CD4-positive, alpha-beta T cell treated with Interleukin-4 for 4 hours (primary cell): ENCODE measurements around the gene LSR.

Experiments used
- DNase-seq: peaks from one replicate; pipeline ENCODE4 v3.0.0-alpha.2; 2020

The LSR gene

DNA sequence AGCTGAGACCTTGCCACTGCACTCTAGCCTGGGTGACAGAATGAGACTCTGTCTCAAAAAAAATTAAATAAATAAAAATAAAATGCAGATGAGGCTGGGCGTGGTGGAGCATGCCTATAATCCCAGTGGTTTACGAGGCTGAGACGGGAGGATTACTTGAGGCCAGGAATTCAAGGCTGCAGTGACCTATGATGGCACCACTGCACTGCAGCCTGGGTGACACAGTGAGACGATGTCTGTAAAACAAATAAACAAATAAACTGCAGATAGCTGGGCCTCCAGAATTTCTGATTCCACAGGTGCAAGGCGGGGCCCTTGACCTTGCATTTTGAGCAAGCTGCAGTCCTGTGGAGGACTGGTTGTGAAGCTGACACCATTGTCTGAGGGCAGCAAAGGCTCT, 40.1 kb downstream of the LSR start:
- no peak for DNase-seq

DNA sequence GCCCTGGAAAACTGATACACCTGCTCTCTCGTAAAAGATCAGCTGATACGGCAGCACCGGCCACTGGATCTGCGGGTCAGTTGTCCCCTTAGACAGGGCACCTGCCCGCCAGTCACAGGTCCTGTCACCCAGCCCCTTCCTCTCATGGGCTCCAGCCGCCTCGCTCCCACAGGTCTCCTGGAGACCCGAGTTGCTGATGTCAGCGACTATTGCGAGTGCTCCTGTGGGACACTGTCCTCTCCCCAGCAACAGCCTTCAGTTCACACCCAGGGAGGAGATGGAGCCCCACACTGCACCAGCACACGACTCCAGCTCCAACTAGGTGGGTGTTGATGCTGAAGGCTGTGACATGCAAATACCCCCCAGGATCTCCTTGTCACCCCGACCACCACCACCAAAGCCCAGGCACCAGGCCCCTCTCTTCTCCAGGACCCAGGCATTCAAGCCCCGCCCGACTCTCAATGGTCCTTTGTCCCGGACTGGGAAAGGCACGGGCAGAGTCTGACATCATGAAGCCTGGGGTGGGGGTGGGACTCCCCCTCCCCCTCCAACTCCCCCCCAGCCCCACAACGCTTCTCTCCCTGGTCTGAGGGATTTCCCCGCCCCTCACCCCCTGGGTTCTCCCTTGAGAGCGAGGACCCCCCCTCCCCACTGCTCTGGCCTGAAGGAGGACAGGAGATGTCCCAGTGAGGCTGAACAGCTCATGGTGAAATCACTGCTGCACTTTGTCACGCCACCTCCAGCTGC, 41.8 kb downstream of the LSR start:
- no peak for DNase-seq

DNA sequence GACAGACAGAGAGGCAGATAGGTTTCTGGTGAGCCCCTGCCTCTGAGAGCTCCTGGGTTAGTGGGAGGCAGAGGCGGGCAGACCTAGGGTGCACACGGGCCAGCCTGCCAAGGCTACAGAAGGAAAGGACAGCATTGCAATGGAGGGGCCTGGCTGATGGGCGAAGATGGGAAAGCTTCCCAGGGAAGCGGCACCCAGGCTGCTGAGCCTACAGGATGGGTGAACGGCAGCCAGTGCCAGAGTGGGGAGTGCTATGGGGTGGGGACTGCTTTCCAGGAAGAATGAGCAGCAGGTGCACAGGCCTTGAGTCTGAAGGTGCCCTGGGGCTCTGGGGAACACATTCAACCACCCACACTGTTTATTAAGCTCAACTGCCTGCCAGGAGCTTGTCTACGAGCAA, 42.5 kb downstream of the LSR start:
- no peak for DNase-seq

DNA sequence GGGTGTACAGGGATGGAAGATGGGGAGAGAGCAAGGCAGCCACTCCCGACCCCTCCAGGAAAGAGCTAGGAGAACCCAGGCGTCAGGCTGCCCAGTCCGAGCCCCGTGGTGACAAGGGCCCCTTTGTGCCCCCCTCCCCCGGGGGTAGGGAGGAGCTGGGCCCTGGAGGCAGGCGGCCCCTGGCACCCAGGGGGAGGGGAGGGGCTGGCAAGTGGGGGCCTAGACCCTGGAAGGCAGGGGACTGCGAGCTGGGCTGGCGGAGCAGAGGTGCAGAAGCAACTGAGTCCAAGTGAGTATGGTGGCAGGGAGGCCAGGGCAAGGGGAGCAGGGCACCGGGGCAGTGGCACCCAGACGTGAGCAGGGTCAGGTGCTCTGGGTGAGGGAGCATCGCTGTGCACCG, 43.1 kb downstream of the LSR start, which contains the start of gene MAG:
TSS of gene MAG (plus strand) at position 246 of the 400 bp plus-strand sequence. CDS start 3,248 bp downstream, outside the sequence.
- no peak for DNase-seq

DNA sequence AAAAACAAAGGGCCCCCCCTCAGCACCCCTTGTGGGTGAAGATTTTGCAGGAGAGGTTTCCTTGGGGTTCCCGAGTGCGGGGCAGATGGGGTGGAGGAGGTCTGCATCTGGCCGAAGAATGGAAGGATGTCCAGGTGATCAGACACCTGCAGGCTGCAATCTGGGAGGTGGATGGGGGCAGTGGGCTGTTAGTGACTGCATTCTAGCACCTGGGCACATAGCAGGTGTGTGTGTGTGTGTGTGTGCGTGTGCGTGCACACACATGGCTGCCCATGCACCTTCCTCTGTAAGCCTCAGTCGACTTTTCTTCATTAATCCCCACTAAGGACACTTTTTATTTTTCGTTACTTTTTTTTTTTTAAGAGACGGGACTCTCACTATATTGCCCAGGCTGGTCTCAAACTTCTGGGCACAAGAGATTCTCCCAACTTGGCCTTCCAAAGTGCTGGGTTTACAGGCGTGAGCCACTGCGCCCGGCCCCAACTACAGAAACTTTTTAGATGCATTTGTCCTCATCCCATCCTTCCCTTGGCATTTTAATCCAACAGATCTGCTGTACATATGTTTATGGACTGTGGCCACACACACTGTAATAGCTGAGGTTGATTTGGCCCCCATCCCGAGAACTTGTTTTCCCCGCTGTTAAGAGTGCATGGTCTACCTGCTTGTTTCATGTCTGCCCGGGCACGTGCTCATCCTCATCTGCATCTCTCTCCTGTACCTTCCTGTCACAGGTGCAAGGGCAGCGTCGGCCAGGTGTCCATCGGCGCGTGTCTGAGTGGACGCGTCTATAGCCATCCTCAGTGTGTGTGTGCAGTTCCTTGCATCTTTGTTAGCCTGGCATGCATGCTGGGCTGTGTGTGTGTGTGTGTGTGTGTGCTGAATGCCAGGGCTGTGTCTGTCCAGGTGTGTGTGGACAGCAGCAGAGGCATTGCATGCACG, 43.9 kb downstream of the LSR start:
- no peak for DNase-seq

DNA sequence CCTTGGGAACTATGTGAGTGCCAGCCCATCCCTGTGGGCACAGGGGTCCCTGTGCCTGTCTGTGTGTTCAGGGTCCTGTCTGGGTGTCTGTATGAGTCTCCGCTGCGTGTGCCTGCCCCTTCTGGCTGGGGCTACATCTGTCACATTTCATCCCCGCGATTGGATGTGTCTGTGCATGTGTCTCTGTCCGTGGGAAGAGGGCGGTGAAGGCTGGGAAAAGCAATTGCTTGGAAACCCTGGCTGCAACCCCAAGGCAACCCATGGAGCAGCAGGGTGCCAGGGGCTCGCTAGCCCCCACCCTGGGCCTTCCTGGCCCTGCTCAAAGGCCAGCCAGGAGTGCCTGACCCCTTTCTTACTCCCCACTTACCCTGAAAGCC, 44.5 kb downstream of the LSR start:
- DNase-seq, result no peak

DNA sequence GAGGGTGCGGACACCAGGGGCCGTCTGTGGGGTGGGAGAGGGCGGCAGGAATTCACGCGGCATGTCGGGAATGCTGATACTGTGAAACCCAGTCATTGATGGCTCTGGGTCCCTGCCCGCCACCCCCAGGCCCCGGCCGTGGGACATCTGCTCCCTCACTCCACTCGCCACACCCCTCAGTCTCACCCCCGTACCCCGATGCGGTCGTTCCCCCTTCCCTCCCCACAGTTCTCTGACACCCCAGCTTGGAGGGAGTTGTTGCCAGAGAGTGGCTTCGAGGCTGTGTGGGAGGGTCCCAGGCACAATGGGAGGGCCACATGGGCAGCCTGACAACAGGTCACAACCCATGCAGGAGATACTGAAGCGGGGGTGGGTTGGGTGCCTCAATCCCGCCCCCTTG, 45.0 kb downstream of the LSR start:
- no peak for DNase-seq

DNA sequence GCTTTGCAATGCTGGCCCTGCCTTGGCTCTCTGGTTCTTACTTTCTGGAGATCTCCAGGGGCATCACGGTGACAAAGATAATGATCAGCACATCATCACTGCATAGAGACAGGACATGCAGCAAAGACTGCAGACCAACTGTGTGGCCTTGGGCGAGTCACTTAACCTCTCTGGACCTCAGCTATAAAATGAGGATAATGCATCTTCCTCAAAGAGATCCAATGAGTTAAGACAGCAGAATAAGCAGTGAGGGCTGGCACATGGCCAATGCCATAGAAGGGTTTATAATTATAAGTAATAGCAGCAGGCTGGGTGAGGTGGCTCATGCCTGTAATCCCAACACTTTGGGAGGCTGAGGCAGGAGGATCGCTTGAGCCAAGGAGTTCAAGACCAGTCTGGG, 45.5 kb downstream of the LSR start:
- no peak for DNase-seq

DNA sequence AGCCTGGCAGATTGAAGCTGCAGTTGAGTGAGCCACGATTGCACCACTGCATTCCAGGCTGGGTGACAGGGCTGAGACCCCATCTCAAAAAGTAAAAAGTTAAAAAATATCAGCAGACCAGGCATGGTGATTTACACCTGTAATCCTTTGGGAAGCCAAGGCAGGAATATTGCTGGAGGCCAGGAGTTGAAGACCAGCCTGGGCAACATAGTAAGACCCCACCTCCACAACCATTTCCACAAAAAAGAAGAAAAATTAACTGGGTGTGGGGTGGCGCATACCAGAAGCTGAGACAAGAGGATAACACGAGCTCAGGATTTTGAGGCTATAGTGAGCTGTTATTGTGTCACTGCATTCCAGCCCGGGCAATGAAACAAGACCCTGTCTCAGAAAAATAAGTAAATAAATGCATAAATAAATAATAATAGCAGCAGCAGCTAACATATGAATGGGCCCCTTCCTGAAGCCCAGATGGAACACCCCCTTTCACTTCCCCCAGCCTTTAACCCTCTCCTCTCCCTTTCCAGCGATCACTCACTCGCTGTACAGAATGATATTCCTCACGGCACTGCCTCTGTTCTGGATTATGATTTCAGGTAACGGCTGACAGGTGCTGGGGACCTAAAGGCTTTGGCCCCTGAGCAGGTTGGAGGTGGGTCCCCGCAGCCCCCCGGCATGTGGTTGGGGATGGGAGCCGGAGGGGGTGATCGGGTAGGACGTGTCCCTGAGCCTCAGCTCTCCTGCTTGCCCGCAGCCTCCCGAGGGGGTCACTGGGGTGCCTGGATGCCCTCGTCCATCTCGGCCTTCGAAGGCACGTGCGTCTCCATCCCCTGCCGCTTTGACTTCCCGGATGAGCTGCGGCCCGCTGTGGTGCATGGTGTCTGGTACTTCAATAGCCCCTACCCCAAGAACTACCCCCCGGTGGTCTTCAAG, 46.3 kb downstream of the LSR start:
- no peak for DNase-seq

DNA sequence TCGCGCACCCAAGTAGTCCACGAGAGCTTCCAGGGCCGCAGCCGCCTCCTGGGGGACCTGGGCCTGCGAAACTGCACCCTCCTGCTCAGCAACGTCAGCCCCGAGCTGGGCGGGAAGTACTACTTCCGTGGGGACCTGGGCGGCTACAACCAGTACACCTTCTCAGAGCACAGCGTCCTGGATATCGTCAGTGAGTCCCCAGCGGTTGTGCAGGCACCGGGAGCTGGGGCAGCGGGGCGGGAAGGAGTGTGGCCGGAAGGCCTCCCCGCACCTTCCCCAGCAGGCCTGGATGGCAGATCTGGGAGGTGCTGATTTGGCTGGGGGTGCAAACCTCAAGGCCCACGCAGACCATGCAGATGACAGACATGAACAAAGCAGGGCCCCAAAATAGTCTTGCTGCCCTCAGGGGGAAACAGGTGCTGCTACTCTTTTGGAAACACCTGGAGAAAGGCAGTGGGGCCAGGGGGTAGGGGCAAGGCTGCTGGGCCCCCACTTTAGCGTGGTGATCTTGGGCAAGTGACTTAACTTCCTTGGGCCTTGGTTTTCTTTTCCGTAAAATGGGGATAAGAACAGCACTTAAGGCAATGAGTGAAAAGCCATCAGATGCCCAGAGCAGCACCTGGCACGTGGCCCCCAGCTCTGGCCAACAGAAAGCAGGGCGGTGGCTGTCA, 47.1 kb downstream of the LSR start:
- DNase-seq, result peak; percentile 15

DNA sequence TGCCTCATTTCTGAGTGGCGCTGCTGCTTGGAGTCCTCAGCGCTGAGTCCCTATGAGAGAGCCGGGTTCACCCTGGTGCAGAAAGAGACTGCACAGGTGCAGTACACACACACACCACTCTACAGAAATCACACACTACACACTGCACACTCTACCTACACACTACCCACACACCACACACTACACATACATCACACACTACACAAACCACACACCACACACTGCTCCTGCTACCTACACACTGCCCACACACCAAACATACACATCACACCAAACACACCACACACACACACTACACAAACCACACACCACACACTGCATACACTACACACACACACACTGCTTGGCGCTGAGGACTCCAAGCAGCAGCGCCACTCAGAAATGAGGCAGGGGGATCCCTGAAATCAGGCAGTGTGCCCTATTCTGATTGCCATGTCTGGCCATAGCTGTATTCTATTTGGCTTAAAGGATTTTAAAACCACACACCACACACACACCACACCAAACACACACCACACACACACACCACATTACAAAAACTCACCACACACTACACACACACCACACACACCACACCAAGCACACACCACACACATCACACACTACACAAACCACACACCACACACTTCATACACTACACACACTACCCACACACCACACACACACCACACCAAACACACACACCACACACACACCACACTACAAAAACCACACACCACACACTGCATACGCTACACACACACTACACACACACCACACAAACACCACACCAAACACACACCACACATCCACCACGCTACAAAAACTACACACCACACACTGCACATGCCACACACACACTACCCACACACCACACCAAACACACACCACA, 48.1 kb downstream of the LSR start:
- DNase-seq, result no peak

DNA sequence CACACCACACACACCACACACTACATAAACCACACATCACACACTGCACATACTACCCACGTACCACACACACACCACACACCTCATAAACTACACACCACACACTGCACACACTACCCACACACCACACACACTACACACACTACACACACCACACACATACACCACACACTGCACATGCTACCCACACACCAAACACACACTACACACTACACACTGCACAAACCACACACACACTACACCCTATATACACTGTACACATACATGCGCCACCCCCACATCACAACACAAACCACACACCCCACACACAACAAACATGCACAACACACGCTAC, 48.7 kb downstream of the LSR start:
- DNase-seq, result no peak

DNA sequence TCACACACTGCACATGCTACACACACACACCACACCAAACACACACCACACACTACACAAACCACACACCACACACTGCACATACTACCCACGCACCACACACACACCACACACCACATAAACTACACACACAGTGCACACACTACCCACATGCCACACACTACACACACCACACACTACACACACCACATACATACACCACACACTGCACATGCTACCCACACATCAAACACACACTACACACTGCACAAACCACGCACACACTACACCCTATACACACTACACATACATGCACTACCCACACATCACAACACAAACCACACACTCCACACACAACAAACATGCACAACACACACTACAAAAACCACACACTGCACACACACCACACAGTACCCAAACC, 49.1 kb downstream of the LSR start:
- no peak for DNase-seq

DNA sequence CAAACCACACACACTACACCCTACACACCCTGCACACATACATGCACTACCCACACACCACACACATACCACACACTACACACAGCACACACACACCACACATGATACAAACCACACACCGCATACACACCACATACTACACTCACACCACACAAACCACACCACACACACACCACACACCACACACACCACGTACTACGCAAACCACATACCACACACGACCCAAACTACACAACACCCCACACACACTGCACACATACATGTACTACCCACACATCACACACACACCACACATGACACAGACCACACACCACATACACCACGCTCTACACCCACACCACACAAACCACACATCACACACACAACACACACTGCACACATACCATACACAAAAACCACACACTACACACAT, 49.8 kb downstream of the LSR start:
- DNase-seq, result no peak

DNA sequence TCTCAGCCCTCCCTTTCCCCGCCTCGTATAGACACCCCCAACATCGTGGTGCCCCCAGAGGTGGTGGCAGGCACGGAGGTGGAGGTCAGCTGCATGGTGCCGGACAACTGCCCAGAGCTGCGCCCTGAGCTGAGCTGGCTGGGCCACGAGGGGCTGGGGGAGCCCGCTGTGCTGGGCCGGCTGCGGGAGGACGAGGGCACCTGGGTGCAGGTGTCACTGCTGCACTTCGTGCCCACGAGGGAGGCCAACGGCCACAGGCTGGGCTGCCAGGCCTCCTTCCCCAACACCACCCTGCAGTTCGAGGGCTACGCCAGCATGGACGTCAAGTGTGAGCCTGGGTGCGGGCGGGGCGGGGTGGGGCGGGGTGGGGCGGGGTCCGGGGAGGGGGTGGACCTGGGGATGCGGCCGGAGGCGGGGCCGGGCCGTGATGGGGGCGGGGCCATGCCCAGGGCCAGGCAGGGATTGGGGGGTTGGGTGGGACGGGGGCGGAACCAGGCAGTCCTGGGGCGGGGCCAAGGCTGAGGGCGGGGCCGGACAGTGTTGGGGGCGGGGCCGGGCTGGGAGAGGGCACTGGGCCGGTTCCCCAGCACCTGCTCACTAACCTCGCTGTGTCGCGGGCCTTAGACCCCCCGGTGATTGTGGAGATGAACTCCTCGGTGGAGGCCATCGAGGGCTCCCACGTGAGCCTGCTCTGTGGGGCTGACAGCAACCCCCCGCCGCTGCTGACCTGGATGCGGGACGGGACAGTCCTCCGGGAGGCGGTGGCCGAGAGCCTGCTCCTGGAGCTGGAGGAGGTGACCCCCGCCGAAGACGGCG, 50.9 kb downstream of the LSR start:
- DNase-seq, result no peak

DNA sequence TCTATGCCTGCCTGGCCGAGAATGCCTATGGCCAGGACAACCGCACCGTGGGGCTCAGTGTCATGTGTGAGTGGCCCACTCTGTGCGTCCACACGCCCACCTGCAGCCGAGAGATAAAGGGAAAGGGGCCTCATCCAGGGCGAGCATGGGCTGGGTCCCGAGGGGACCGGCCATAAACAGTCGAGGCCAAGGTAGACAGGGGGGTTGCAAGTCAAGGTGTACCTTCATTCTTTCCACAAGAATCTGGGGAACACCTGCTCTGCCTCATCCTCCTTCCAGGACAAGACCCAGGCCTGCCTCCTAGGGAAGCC, 51.5 kb downstream of the LSR start:
- DNase-seq, result no peak

DNA sequence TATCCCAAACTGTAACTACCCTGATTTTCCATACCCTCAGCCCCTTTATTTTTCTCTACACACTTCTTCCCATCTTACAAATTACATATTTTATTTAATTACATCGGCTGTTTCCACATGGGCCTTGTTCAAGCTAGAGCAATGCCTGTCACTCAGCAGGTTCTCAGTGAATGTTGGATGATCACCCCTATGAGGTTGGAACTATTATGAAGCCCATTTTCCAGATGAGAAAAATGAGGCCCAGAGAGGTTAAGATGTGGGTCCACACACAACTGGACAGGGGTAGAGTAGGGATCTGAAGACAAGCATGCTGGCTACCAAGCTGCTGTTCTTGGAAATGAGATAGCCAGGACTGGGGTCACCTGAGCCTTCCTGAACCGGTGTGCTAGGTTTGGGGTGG, 53.2 kb downstream of the LSR start:
- no peak for DNase-seq

DNA sequence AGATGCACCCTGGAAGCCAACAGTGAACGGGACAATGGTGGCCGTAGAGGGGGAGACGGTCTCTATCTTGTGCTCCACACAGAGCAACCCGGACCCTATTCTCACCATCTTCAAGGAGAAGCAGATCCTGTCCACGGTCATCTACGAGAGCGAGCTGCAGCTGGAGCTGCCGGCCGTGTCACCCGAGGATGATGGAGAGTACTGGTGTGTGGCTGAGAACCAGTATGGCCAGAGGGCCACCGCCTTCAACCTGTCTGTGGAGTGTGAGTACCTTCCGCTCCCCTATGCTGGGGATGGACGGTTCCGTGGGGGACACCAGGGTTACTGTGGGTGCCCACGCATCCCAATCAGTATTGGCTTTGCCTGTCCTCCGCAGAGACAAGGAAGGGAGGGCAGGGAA, 53.6 kb downstream of the LSR start:
- DNase-seq, result no peak

DNA sequence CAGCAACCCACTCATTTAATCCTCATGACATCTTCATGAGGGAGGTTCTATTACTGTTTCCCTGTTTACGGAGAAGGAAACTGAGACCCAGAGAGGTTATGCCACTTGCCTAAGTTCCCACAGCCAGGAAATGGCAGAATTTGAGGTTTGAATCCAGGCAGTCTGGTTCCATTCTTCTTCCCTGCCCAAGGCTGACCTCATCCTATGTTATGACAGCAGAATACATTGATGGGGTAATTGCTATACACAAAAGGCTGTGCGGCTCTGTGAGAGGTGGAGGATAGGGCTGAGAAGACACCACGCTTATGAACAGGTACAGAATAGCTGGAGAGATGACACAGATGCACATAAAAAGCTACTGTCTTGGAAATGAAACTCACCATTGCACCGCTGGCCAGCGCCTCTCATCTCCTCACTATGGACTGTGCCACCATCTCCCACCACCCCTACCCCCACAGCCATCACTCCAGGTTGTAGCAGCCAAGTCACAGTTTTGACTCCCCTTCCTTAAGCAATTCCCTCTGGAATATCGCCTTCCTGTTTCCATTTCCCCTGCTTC, 54.6 kb downstream of the LSR start:
- DNase-seq, result no peak

DNA sequence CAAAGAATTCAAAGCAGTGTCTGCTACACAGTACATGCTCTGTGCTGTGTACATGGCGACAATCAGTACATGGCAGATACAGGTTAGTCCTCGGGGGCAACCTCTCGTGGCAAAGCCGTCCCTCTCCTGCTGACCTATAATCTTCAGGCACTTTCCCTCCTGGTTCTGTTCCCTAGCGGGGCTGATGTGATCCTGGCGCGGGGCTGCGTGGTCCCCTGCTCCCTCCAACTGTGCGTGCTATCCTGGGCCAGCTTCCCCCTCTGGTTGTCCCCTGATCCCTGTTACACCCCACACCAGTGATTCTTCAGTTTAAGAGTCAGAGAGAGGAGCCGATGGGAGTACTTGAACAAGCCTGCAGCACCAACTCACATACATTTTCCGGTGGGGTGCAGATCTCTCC, 55.2 kb downstream of the LSR start:
- no peak for DNase-seq

DNA sequence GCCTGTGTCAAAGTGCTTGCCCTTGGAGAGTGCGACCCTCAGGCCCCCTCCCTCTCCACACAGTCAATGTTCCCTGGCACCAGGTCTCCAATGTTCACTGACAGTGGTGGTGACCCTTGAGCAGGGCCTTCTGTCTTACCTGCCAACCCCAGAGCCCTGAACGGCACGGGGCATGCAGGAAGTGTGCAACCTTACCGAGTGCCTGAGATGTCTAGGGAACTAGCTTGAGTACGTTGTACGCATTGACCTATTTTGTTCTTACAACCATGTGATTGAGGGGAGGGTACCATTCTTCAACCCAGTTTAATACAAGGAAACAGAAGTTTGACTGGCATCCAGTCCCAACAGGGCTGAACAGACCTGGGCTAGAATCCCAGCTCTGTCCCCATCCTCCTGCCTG, 56.4 kb downstream of the LSR start:
- no peak for DNase-seq
